SH-SY5Y (cell line): ENCODE data around the gene CIDEA.

Experiments
- GATA2 ChIP-seq: IDR thresholded peaks from 2 replicates; pipeline ENCODE4 v1.6.1; 2011; ENCODE audit warnings: mild to moderate bottlenecking, low read depth, low read length
- GATA3 ChIP-seq: IDR thresholded peaks from 2 replicates; pipeline ENCODE4 v1.6.1; 2011; ENCODE audit warnings: low read depth, mild to moderate bottlenecking, low read length, moderate library complexity

GRCh38 chr18:12262748-12263147, 8.6 kb downstream of the CIDEA start:
- TF ChIP-seq GATA2, result no peak
- TF ChIP-seq GATA3, result no peak
